Measurements from ENCODE around the gene NCK2. TPM values are rescaled to one million over a fixed set of nuclear protein-coding genes. Genes with fewer than 3 reads are reported as not detected.

The NCK2 gene
- polyA plus RNA-seq, 3 donors: 2.5 to 18.2 (median 7.6) TPM

DNA sequence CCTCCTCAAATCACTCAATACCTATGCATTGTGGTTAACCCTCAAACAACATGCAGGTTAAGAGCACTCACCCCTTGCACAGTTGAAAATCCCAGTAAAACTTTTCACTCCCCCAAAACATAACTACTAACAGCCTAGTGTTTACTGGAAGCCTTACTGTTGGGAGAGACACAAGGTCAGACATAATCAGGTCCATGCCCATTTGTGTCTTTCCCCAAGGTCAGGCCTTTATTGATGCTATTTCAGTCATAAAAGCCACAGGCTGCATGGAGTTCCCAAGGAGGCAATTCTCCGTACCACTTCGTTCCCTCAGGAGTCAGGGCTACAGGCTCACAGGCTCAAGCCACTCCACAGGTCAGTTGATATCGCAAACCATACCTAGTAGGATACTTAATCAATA lies 180.2 kb downstream of the NCK2 start:
- Histone ChIP-seq H3K4me2 (replicated peaks; ENCODE audit: extremely low read depth, low read length, poor library complexity, severe bottlenecking) (no peak overlapping the region), H4K20me1 (ENCODE audit: insufficient read depth, low read length) (no peaks in the 10 kb centered on the region), H3K9ac (ENCODE audit: insufficient read depth, low read length, poor library complexity, severe bottlenecking) (no peak overlapping the region), H2AFZ (ENCODE audit: insufficient read depth, low read depth, low read length, poor library complexity, severe bottlenecking) (no peak overlapping the region), H3K4me3 (replicated peaks in 1 of 3; ENCODE audit: low read depth in 2 of 3, low read length in 3 of 3) (no peak overlapping the region), H3K27ac (ENCODE audit: low read depth in 1 of 2, low read length in 2 of 2) (no peak overlapping the region), H3K79me2 (ENCODE audit: insufficient read depth, low read length) (no peaks in the 10 kb centered on the region), H3K36me3 (replicated peaks in 1 of 2; ENCODE audit: control insufficient read depth in 1 of 2, insufficient read depth in 2 of 2, low read length in 2 of 2) (no peaks in the 10 kb centered on the region), H3K4me1 (ENCODE audit: control insufficient read depth in 1 of 2, insufficient read depth in 2 of 2, low read length in 2 of 2) (no peaks in the 10 kb centered on the region), H3K27me3 (ENCODE audit: control insufficient read depth in 2 of 2, insufficient read depth in 2 of 2, low read length in 2 of 2) (no peaks in the 10 kb centered on the region), H3K9me3 (replicated peaks in 1 of 2; ENCODE audit: control insufficient read depth in 1 of 2, insufficient read depth in 1 of 2, low read length in 2 of 2) (peaks cover 3 to 15% of the 10 kb centered on the region in 2 donors)
- no peak for DNase-seq
- no peak overlapping the region for H3K4me3 Mint-ChIP-seq
- TF ChIP-seq, protein P1, sequence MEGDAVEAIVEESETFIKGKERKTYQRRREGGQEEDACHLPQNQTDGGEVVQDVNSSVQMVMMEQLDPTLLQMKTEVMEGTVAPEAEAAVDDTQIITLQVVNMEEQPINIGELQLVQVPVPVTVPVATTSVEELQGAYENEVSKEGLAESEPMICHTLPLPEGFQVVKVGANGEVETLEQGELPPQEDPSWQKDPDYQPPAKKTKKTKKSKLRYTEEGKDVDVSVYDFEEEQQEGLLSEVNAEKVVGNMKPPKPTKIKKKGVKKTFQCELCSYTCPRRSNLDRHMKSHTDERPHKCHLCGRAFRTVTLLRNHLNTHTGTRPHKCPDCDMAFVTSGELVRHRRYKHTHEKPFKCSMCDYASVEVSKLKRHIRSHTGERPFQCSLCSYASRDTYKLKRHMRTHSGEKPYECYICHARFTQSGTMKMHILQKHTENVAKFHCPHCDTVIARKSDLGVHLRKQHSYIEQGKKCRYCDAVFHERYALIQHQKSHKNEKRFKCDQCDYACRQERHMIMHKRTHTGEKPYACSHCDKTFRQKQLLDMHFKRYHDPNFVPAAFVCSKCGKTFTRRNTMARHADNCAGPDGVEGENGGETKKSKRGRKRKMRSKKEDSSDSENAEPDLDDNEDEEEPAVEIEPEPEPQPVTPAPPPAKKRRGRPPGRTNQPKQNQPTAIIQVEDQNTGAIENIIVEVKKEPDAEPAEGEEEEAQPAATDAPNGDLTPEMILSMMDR (IDR thresholded peaks at IDR 0.05): no peak
- no CpG with 5 or more reads among the region's 3 CpGs for WGBS (ENCODE audit: insufficient coverage)
- H3K27ac Mint-ChIP-seq: no peak overlapping the region
- no peaks in the 10 kb centered on the region for H3K27me3 Mint-ChIP-seq (ENCODE audit: low read depth in 3 of 3)
- no peaks in the 10 kb centered on the region for H3K36me3 Mint-ChIP-seq
- peaks cover 2 to 17% (median 10%) of the 10 kb centered on the region in 7 donors for H3K9me3 Mint-ChIP-seq
- H3K4me1 Mint-ChIP-seq: no peaks in the 10 kb centered on the region
- intact Hi-C loops (cut with micrococcal nuclease): no loop called here

DNA sequence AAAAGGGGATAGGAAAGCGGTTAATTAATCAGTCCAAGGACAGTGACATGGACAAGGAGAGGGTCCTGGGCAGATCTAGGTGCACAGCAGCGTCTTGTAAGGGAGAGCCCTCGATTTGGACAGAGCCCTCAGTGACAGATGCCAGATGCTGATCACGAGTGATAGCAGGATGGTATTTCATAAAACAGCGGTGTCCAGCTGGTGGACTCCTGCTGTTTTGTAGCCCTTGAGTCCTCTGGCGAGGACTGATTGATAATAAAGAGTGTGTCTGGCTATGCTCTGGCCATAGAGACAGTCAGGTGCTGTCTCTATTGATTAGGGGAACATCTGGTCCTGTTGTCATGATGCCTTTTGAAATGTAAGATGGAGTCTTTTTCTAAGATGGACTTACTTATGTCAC lies 180.7 kb downstream of the NCK2 start:
- 90% methylated on average over 5 of the region's 6 CpGs for WGBS (ENCODE audit: insufficient coverage)
- H3K4me2 ChIP-seq (replicated peaks; ENCODE audit: extremely low read depth, low read length, poor library complexity, severe bottlenecking): no peak overlapping the region
- Mint-ChIP-seq H3K36me3 (no peaks in the 10 kb centered on the region), H3K9me3 (peaks cover 2 to 16% (median 8%) of the 10 kb centered on the region in 7 donors), H3K27ac (no peak overlapping the region), H3K27me3 (ENCODE audit: low read depth in 3 of 3) (peaks cover 0 to 2% (median 0%) of the 10 kb centered on the region in 3 donors), H3K4me3 (no peak overlapping the region), H3K4me1 (no peaks in the 10 kb centered on the region)
- intact Hi-C loops (cut with micrococcal nuclease): no loop called here
- H3K4me1 ChIP-seq (ENCODE audit: control insufficient read depth in 1 of 2, insufficient read depth in 2 of 2, low read length in 2 of 2): no peaks in the 10 kb centered on the region
- no peaks in the 10 kb centered on the region for H3K79me2 ChIP-seq (ENCODE audit: insufficient read depth, low read length)
- H3K36me3 ChIP-seq (replicated peaks in 1 of 2; ENCODE audit: control insufficient read depth in 1 of 2, insufficient read depth in 2 of 2, low read length in 2 of 2): no peaks in the 10 kb centered on the region
- TF ChIP-seq, protein P1 (IDR thresholded peaks at IDR 0.05): no peak
- no peak overlapping the region for H3K4me3 ChIP-seq (replicated peaks in 1 of 3; ENCODE audit: low read depth in 2 of 3, low read length in 3 of 3)
- no peaks in the 10 kb centered on the region for H3K27me3 ChIP-seq (ENCODE audit: control insufficient read depth in 2 of 2, insufficient read depth in 2 of 2, low read length in 2 of 2)
- H2AFZ ChIP-seq (ENCODE audit: insufficient read depth, low read depth, low read length, poor library complexity, severe bottlenecking): no peak overlapping the region
- H3K9me3 ChIP-seq (replicated peaks in 1 of 2; ENCODE audit: control insufficient read depth in 1 of 2, insufficient read depth in 1 of 2, low read length in 2 of 2): peaks cover 3 to 15% of the 10 kb centered on the region in 2 donors
- no peak for DNase-seq
- H3K27ac ChIP-seq (ENCODE audit: low read depth in 1 of 2, low read length in 2 of 2): no peak overlapping the region
- no peaks in the 10 kb centered on the region for H4K20me1 ChIP-seq (ENCODE audit: insufficient read depth, low read length)
- H3K9ac ChIP-seq (ENCODE audit: insufficient read depth, low read length, poor library complexity, severe bottlenecking): no peak overlapping the region

Data from CD14-positive monocyte (primary cell).